Choroid plexus epithelial cell (primary cell): ENCODE results near the gene YJEFN3.

ENCODE experiments used
- DNase-seq: peaks from one replicate; pipeline ENCODE4 v3.0.0-alpha.2; 2010; ENCODE audit warnings: low read depth
- H3K4me3 ChIP-seq: 2 replicates; pipeline ENCODE4 v1.5.1; 2011; ENCODE audit warnings: low read depth, mild to moderate bottlenecking, control low read depth, low read length, moderate library complexity
- TF ChIP-seq, protein P1 (sequence below): conservative IDR thresholded peaks from 2 replicates; pipeline ENCODE4 v1.5.1; 2011; ENCODE audit warnings: low read depth, mild to moderate bottlenecking, control low read depth, inconsistent platforms, low read length, moderate library complexity

YJEFN3 gene

DNA sequence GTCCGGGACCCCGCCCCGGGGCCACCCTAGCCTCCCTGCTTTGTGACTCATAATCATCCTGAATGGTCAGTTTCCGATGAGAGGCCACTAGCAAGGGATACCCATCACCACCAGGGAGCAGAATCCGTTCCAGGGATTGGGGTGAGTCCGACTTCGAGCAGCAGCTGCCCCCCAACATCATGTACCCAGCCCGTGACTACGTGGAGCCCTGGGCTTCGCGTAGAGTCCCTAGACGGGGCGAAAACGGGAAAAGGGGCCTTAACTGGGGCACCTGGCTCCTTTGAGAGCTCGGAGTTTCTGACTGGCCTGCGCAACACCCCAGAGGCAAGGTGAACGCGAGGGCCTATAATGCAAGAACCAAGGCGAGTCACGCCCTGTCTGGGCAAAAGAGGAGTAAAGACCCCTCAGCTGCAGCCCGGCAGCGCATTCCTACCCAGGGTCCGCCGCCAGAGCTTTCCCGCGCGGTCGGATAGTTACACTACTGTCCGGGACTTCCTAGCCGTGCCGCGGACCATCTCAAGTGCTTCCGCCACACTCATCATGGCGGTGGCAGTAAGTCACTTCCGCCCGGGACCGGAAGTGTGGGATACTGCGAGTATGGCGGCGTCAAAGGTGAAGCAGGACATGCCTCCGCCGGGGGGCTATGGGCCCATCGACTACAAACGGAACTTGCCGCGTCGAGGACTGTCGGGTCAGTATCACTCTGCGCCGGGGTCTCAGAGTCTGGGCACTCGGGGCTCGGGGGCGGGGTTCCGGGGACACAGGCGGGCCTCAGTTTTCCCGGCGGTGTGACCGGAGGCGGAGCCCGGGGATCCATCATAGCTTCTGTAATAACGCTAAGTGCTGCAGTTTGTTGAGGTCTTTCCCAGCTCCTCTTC lies 12.8 kb upstream of the YJEFN3 start, which contains the start of gene NDUFA13:
Gene NDUFA13 (plus strand): TSS at position 584 of the 878 bp plus-strand sequence. CDS start 14 bp downstream, at position 598.
- peak within 1 kb of the TSS; percentile 64 for H3K4me3 ChIP-seq
- TF ChIP-seq, protein P1, sequence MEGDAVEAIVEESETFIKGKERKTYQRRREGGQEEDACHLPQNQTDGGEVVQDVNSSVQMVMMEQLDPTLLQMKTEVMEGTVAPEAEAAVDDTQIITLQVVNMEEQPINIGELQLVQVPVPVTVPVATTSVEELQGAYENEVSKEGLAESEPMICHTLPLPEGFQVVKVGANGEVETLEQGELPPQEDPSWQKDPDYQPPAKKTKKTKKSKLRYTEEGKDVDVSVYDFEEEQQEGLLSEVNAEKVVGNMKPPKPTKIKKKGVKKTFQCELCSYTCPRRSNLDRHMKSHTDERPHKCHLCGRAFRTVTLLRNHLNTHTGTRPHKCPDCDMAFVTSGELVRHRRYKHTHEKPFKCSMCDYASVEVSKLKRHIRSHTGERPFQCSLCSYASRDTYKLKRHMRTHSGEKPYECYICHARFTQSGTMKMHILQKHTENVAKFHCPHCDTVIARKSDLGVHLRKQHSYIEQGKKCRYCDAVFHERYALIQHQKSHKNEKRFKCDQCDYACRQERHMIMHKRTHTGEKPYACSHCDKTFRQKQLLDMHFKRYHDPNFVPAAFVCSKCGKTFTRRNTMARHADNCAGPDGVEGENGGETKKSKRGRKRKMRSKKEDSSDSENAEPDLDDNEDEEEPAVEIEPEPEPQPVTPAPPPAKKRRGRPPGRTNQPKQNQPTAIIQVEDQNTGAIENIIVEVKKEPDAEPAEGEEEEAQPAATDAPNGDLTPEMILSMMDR: peak; percentile 39
- DNase-seq: peak; percentile 94

DNA sequence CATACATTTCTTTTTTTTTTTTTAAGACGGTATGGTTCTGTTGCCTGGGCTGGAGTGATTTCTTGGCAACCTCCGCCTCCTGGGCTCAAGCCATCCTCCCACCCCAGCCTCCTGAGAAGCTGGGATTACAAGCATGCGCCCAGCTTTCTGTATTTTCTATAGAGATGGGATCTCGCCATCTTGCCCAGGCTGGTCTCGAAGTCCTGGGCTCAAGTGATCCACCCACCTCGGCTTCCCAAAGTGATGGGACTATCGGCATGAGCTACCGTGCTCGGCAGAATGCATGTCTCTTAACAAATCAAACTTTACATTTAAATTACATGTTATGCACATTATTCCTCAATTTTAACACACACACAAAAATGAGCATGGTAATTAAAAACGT lies 11.5 kb upstream of the YJEFN3 start:
- peak overlapping the region; percentile 64 for H3K4me3 ChIP-seq

DNA sequence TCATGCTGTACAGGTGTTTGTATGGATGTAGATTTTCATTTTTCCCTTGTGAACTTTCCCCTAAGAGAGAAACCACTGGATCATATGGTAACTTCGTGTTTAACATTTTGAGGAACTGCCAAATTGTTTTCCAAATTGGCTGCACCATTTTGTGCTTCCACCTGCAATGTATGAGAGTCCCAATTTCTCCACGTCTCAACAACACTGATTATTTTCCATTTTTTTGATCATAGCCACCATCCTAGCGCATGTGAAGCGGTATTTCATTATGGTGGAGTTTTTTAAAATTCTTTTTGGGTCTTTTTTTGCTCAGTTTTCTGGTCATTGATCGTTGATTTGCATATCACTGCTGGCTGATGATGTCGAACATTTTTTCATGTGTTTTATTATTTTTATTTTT lies 7.7 kb upstream of the YJEFN3 start:
- TF ChIP-seq, protein P1: no peak
- H3K4me3 ChIP-seq: no peak overlapping the region
- DNase-seq: no peak

More for the DNA sequence above, 11.5 kb upstream of the YJEFN3 start:
- no peak for DNase-seq
- TF ChIP-seq, protein P1: no peak

DNA sequence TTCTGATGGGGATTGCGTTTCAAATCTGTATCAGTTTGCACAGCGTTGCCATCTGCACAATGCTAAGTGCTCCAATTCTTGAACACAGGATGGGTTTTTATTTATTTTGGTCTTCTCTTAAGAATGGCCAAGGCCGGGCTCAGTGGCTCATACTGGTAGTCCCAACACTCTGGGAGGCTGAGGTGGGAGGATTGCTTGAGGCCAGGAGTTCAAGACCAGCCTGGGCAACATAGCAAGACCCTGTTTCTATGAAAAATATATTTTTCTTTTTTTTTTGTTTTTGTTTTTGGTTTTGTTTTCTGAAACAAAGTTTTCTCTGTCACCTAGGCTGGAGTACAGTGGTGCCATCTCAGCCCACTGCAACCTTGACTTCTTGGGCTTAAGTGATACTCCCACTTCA lies 5.5 kb upstream of the YJEFN3 start:
- TF ChIP-seq, protein P1: no peak
- no peak overlapping the region for H3K4me3 ChIP-seq
- no peak for DNase-seq

DNA sequence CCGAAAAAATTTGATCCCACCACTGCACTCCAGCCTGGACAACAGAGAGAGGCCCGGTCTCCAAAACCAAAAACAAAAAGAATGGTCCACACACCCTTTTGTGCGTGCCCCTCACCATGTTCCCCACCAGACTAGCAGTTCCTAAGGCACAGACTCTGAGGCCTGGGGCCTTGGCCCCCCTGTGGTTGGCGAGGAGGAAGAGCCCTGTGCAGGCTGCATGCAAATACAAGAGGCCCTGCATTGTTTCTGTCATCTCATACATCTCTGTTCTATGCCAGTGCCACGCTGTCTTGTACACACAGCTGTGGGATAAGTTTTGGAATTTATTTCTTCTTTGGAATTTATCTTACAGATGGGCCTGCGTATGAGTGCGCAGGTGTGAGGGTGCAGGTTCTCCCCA lies 4.7 kb upstream of the YJEFN3 start:
- TF ChIP-seq, protein P1: no peak
- H3K4me3 ChIP-seq: no peak overlapping the region
- DNase-seq: no peak

DNA sequence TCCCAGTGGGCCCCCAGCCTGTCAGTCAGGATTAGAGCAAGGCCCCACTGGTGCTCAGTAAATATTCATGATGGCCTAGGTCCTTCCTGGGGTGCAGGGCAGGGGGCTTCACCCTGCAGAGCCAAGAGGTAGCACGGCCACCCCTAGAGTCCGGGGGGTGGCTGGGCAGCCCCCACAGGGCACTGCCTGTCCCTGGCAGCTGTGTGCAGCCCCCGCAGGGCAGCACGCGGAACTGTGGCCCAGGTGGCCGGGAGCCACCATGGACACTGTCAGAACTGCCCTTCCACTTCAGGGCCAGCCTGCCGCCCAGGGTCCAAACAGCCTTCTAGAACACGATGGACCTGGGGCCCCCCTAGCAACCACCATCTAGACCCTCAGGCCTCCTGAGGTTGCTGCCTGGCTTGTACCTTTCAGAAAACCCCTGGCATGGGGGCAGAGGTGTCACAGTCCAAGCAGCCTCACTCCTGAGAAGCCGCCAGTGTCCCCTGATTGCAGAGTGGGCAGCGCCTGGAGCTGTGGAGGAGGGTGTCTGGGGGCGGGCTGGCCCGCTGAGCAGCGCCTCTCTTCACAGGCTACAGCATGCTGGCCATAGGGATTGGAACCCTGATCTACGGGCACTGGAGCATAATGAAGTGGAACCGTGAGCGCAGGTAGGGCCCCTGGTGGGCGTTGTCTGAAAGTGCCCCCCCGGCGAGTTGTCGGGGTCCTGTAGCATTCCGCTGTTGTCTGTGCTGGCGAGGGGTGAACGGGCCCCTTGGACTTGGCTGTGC lies 2.9 kb upstream of the YJEFN3 start:
- TF ChIP-seq, protein P1: no peak
- H3K4me3 ChIP-seq: no peak overlapping the region
- no peak for DNase-seq
